DND-41 (cell line): ENCODE measurements around the gene MATR3.
"Not testable (repeated sequence)": the region's sequence is repeated elsewhere in the genome, so short reads cannot be mapped to it uniquely, and the experiment has no call there.

ENCODE experiments used
- ATAC-seq: fragments of 200-7000 bp; cut with Tn5 transposase; 3 replicates; pipeline ENCODE4 v1.9.1; 2021; ENCODE audit warnings: low read depth; ENCODE audit not compliant: insufficient read depth
- DNase-seq: peaks from one replicate; pipeline ENCODE4 v3.0.0-alpha.2; 2020
- H2AFZ ChIP-seq: 2 replicates; pipeline ENCODE4 v1.6.0; 2012; ENCODE audit warnings: low read depth, low read length
- H3K27ac ChIP-seq: 2 replicates; pipeline ENCODE4 v1.5.1; 2012; ENCODE audit warnings: low read length, inconsistent platforms
- H3K27me3 ChIP-seq: fragments of 200-600 bp; sonication (generic); 2 replicates; pipeline ENCODE4 v1.6.0; 2012; ENCODE audit warnings: low read length, mild to moderate bottlenecking, inconsistent platforms; ENCODE audit not compliant: insufficient read depth, poor library complexity
- H3K36me3 ChIP-seq: 2 replicates; pipeline ENCODE4 v1.5.1; 2012; ENCODE audit warnings: low read length, inconsistent platforms; ENCODE audit not compliant: insufficient read depth
- H3K4me1 ChIP-seq: 2 replicates; pipeline ENCODE4 v1.5.1; 2012; ENCODE audit warnings: mild to moderate bottlenecking, low read length; ENCODE audit not compliant: insufficient read depth
- H3K4me2 ChIP-seq: 2 replicates; pipeline ENCODE4 v1.6.0; 2012; ENCODE audit warnings: mild to moderate bottlenecking, moderate library complexity, low read length, inconsistent platforms; ENCODE audit not compliant: insufficient read depth
- H3K4me3 ChIP-seq, 2 experiments: fragments of 200-600 bp in 1 of 2; shearing (Covaris generic) in 1 of 2; 2 replicates each; pipeline ENCODE4 v1.5.1; 2012 to 2016; ENCODE audit warnings: inconsistent platforms in 2 of 2, low read length in 2 of 2, mild to moderate bottlenecking in 2 of 2, low read depth in 1 of 2, moderate library complexity in 1 of 2
- H3K79me2 ChIP-seq: 2 replicates; pipeline ENCODE4 v1.6.0; 2012; ENCODE audit warnings: low read length, inconsistent platforms; ENCODE audit not compliant: insufficient read depth
- H3K9ac ChIP-seq: 2 replicates; pipeline ENCODE4 v1.6.0; 2012; ENCODE audit warnings: low read depth, mild to moderate bottlenecking, inconsistent platforms, low read length, moderate library complexity
- H3K9me3 ChIP-seq: 2 replicates; pipeline ENCODE4 v1.5.1; 2012; ENCODE audit warnings: low read length, moderate library complexity, mild to moderate bottlenecking, inconsistent platforms; ENCODE audit not compliant: insufficient read depth, severe bottlenecking
- H4K20me1 ChIP-seq: 2 replicates; pipeline ENCODE4 v1.6.0; 2012; ENCODE audit warnings: low read length; ENCODE audit not compliant: insufficient read depth
- EZH2 ChIP-seq: IDR thresholded peaks from 3 replicates; pipeline ENCODE4 v1.6.1; 2012; ENCODE audit warnings: borderline replicate concordance, low read depth, mild to moderate bottlenecking, moderate library complexity, low read length, inconsistent platforms; ENCODE audit not compliant: severe bottlenecking
- TF ChIP-seq, protein P1 (sequence below): IDR thresholded peaks from 2 replicates; pipeline ENCODE4 v1.5.1; 2012; ENCODE audit warnings: borderline replicate concordance, low read length, moderate library complexity, mild to moderate bottlenecking; ENCODE audit not compliant: poor library complexity, severe bottlenecking; ENCODE audit errors: extremely low read depth

Gene MATR3

DNA sequence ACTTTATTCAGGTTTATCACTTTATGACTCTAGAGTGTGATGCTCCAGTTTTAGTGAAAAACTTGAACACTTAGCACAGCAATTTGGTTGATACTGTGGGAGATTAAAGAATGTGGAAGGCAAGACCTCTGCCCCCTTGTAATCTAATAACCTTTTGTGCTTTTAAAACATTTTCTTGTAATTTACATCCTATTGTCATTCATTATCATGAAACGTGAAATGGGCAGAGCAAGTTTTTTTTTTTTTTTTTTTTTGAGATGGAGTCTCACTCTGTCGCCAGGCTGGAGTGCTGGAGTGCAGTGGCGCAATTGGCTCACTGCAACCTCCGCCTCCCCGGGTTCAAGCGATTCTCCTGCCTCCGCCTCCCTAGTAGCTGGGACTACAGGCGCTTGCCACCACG, 49.9 kb downstream of the MATR3 start:
- Histone ChIP-seq H3K9ac (peak overlapping the region; percentile 93), H3K4me2 (peak overlapping the region; percentile 95), H3K79me2 (peaks cover 72% of the 10 kb centered on the region), H3K27me3 (no peaks in the 10 kb centered on the region), H3K4me1 (peaks cover 45% of the 10 kb centered on the region), H3K4me3 (peak overlapping the region; percentile 39 to 92; a peak in 3 of 4 replicates), H3K27ac (peak overlapping the region; percentile 98), H4K20me1 (peaks cover 55% of the 10 kb centered on the region), H3K9me3 (no peaks in the 10 kb centered on the region), H3K36me3 (peaks cover 34% of the 10 kb centered on the region), H2AFZ (no peak overlapping the region)
- TF ChIP-seq, protein P1, sequence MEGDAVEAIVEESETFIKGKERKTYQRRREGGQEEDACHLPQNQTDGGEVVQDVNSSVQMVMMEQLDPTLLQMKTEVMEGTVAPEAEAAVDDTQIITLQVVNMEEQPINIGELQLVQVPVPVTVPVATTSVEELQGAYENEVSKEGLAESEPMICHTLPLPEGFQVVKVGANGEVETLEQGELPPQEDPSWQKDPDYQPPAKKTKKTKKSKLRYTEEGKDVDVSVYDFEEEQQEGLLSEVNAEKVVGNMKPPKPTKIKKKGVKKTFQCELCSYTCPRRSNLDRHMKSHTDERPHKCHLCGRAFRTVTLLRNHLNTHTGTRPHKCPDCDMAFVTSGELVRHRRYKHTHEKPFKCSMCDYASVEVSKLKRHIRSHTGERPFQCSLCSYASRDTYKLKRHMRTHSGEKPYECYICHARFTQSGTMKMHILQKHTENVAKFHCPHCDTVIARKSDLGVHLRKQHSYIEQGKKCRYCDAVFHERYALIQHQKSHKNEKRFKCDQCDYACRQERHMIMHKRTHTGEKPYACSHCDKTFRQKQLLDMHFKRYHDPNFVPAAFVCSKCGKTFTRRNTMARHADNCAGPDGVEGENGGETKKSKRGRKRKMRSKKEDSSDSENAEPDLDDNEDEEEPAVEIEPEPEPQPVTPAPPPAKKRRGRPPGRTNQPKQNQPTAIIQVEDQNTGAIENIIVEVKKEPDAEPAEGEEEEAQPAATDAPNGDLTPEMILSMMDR: no peak
- no peak for TF ChIP-seq EZH2
- ATAC-seq (no peak), DNase-seq (no peak)

- H3K79me2 ChIP-seq: peaks cover 79% of the 10 kb centered on the region
- H3K27ac ChIP-seq: peak overlapping the region; percentile 6
- no peak for TF ChIP-seq EZH2
- TF ChIP-seq, protein P1: no peak
- 0 out of 2 replicates have a peak overlapping the region, but pooled peaks have one; percentile 93 for H3K9ac ChIP-seq
- H3K36me3 ChIP-seq: peaks cover 40% of the 10 kb centered on the region
- no peaks in the 10 kb centered on the region for H3K27me3 ChIP-seq
- no peak overlapping the region for H2AFZ ChIP-seq
- H3K4me1 ChIP-seq: peaks cover 49% of the 10 kb centered on the region
- H3K4me2 ChIP-seq: peak overlapping the region; percentile 95
- no peak for DNase-seq
- no peak for ATAC-seq
- H3K9me3 ChIP-seq: no peaks in the 10 kb centered on the region
- H4K20me1 ChIP-seq: peaks cover 62% of the 10 kb centered on the region
- peak overlapping the region in 1 of 2 experiments; percentile 92; a peak in 2 of 4 replicates for H3K4me3 ChIP-seq
Measured at GRCh38 chr5:139344177-139344576, 50.6 kb downstream of the MATR3 start.

- H3K9me3 ChIP-seq, H3K27ac ChIP-seq, H3K9ac ChIP-seq, H3K4me3 ChIP-seq, DNase-seq, H2AFZ ChIP-seq, ATAC-seq, H3K27me3 ChIP-seq: not testable (repeated sequence)
- Histone ChIP-seq H3K79me2 (peaks cover 92% of the 10 kb centered on the region), H4K20me1 (peaks cover 74% of the 10 kb centered on the region), H3K36me3 (peaks cover 40% of the 10 kb centered on the region), H3K4me1 (peaks cover 49% of the 10 kb centered on the region), H3K4me2 (peak overlapping the region; percentile 95; the same call in 1 of the 2 replicates)
Measured at GRCh38 chr5:139345442-139345841, 51.9 kb downstream of the MATR3 start.

DNA sequence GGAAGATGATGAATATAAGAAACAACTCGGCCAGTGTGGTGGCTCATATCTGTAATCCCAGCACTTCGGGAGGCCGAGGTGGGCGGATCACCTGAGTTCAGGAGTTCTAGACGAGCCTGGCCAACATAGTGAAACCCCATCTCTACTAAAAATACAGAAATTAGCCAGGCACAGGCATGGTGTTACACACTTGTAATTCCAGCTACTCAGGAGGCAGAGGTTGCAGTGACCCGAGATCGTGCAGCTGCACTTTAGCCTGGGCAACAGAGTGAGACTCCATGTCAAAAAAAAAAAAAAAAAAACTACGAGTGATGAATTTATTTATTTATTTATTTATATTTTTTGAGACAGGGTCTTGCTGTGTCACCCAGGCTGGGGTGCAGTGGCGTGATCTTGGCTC, 54.3 kb downstream of the MATR3 start:
- not testable (repeated sequence) for H3K9ac ChIP-seq
- peaks cover 87% of the 10 kb centered on the region for H4K20me1 ChIP-seq
- peaks cover 52% of the 10 kb centered on the region for H3K36me3 ChIP-seq

More for the DNA sequence above, 54.3 kb downstream of the MATR3 start:
- not testable (repeated sequence) for DNase-seq, H3K4me3 ChIP-seq, H3K27me3 ChIP-seq, ATAC-seq, H3K27ac ChIP-seq, H2AFZ ChIP-seq, H3K9me3 ChIP-seq
- H3K4me2 ChIP-seq: 0 out of 2 replicates have a peak overlapping the region, but pooled peaks have one; percentile 2
- H3K4me1 ChIP-seq: peaks cover 38% of the 10 kb centered on the region
- H3K79me2 ChIP-seq: peaks cover 100% of the 10 kb centered on the region
